ENCODE results near the gene PWWP2B. TPM values are rescaled to one million over a fixed set of nuclear protein-coding genes. Genes with fewer than 3 reads are reported as not detected.

The PWWP2B gene
- total RNA-seq = 10 to 100 TPM; 33.8 to 61.0 TPM

DNA sequence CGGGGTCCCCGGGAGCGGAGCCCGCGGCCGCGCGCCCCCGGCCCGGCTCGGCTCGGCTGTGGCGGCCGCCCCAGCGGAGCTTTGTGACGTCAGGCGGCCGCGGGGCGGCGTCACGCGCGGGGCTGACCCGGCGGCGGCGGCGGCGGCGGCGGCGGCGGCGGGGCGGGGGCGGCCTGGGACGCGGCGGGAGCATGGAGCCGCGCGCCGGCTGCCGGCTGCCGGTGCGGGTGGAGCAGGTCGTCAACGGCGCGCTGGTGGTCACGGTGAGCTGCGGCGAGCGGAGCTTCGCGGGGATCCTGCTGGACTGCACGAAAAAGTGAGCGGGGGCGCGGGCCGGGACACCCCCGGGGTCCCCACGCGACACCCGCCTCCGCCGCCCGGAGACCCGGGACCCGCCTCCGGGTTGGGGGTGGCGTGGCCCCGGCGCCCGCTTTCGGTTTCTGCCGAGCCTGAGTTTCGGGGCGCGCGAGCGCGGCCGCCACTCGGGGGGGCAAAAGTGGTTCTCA is at the start of gene PWWP2B:
Gene PWWP2B (plus strand): TSS at position 165 of the 506 bp plus-strand sequence. CDS start 27 bp downstream, at position 192.
- H3K9me3 ChIP-seq = no peaks in the 10 kb centered on the region
- intact Hi-C loops (cut with DNase I) = no loop called here

GRCh38 chr10:132347211-132347930 is 49.6 kb upstream of the PWWP2B start:
- no peak for DNase-seq
- H3K36me3 ChIP-seq = no peaks in the 10 kb centered on the region
- TF ChIP-seq CTCF (IDR thresholded peaks at IDR 0.05) = no peak

More for the DNA sequence above, at the start of gene PWWP2B:
- no peak for TF ChIP-seq CTCF (IDR thresholded peaks at IDR 0.05)
- DNase-seq = no peak
- H3K9ac ChIP-seq (ENCODE audit: low read depth in 2 of 2, low read length in 2 of 2) = peak within 1 kb of the TSS; percentile 96 to 99
- peak within 1 kb of the TSS; percentile 86 for H3K27ac ChIP-seq
- H3K4me3 ChIP-seq = peak within 1 kb of the TSS; percentile 65
- H3K36me3 ChIP-seq = no peaks in the 10 kb centered on the region
- peaks cover 40% of the 10 kb centered on the region for H3K4me1 ChIP-seq
- no peaks in the 10 kb centered on the region for H3K27me3 ChIP-seq

DNA sequence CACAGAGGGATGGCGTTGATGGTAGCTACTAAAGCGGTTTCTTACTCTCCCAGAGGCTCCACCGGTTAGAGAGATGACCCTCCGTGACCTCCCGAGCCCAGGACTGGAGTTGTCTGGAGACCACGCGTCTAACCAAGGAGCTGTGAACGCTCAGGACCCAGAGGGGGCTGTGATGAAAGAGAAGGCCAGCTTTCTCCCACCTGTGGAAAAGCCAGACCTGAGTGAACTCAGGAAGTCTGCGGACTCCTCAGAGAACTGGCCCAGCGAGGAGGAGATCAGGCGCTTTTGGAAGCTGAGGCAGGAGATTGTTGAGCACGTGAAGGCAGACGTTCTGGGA is 49.1 kb upstream of the PWWP2B start:
- no peaks in the 10 kb centered on the region for H3K4me1 ChIP-seq
- no peaks in the 10 kb centered on the region for H3K9me3 ChIP-seq
- no peaks in the 10 kb centered on the region for H3K36me3 ChIP-seq
- H3K27me3 ChIP-seq = no peaks in the 10 kb centered on the region
- DNase-seq = no peak
- intact Hi-C loops (cut with DNase I) = no loop called here
- no peak overlapping the region for H3K27ac ChIP-seq
- no peak overlapping the region for H3K9ac ChIP-seq (ENCODE audit: low read depth in 2 of 2, low read length in 2 of 2)
- no peak for TF ChIP-seq CTCF (IDR thresholded peaks at IDR 0.05)
- H3K4me3 ChIP-seq = no peak overlapping the region

More at GRCh38 chr10:132347211-132347930, 49.6 kb upstream of the PWWP2B start:
- H3K27me3 ChIP-seq = no peaks in the 10 kb centered on the region
- no peak overlapping the region for H3K4me3 ChIP-seq
- no peaks in the 10 kb centered on the region for H3K4me1 ChIP-seq
- intact Hi-C loops (cut with DNase I) = no loop called here
- H3K9me3 ChIP-seq = no peaks in the 10 kb centered on the region
- no peak overlapping the region for H3K9ac ChIP-seq (ENCODE audit: low read depth in 2 of 2, low read length in 2 of 2)
- H3K27ac ChIP-seq = no peak overlapping the region

GRCh38 chr10:132349766-132350165 is 47.2 kb upstream of the PWWP2B start:
- DNase-seq = no peak
- intact Hi-C loops (cut with DNase I) = no loop called here
- Histone ChIP-seq H3K4me3 (no peak overlapping the region), H3K9ac (ENCODE audit: low read depth in 2 of 2, low read length in 2 of 2) (no peak overlapping the region), H3K9me3 (no peaks in the 10 kb centered on the region), H3K27me3 (no peaks in the 10 kb centered on the region), H3K36me3 (no peaks in the 10 kb centered on the region), H3K27ac (no peak overlapping the region), H3K4me1 (no peaks in the 10 kb centered on the region)
- TF ChIP-seq CTCF (IDR thresholded peaks at IDR 0.05) = no peak

GRCh38 chr10:132350391-132350790 is 46.6 kb upstream of the PWWP2B start:
- H3K9me3 ChIP-seq = no peaks in the 10 kb centered on the region
- DNase-seq = no peak
- no peak overlapping the region for H3K27ac ChIP-seq
- no peak overlapping the region for H3K4me3 ChIP-seq
- H3K4me1 ChIP-seq = no peaks in the 10 kb centered on the region
- no peak overlapping the region for H3K9ac ChIP-seq (ENCODE audit: low read depth in 2 of 2, low read length in 2 of 2)
- no peaks in the 10 kb centered on the region for H3K36me3 ChIP-seq
- H3K27me3 ChIP-seq = no peaks in the 10 kb centered on the region
- intact Hi-C loops (cut with DNase I) = no loop called here
- no peak for TF ChIP-seq CTCF (IDR thresholded peaks at IDR 0.05)
